Muscle of back (tissue), 13 donors: ENCODE data around the gene ZNF717. TPM values are rescaled to one million over a fixed set of nuclear protein-coding genes. Genes with fewer than 3 reads are reported as not detected.
"Not testable (repeated sequence)": the region's sequence is repeated elsewhere in the genome, so short reads cannot be mapped to it uniquely, and the experiment has no call there.

Experiments used
- DNase-seq, 3 donors: peaks; one replicate each; pipeline versions ENCODE4 v3.0.0 to v3.0.0-alpha.2; 2013
- long read RNA-seq, 9 donors: transcript quantifications; one replicate each; lab custom pipeline, GENCODE V29; 2026
- polyA plus RNA-seq, 10 donors: library from polyadenylated mRNA; unstranded; fragments of 120-200 nt; gene quantifications; one replicate each; pipeline ENCODE4 v1.2.1, GENCODE V29; 2013; ENCODE audit not compliant: insufficient read length in 10 of 10

ZNF717 gene
- 10 to 100 TPM in 3 of 10 donors, 1 to 10 TPM in 7; 6.6 to 11.6 (median 8.2) TPM for polyA plus RNA-seq
- long read RNA-seq, donor 1: 0 reads
- long read RNA-seq, donor 2: 0 reads
- long read RNA-seq, donor 3: 0 reads
- long read RNA-seq, donor 4: 0 reads
- long read RNA-seq, donor 5, partial matches to known transcripts: 0 of 1 reads
- long read RNA-seq, donor 5, other reads (novel, unspliced or antisense): 0 of 1 reads
- long read RNA-seq, donor 6: 0 reads
- long read RNA-seq, donor 7: 0 reads
- long read RNA-seq, donor 8: 0 reads
- long read RNA-seq, donor 9: 0 reads

DNA sequence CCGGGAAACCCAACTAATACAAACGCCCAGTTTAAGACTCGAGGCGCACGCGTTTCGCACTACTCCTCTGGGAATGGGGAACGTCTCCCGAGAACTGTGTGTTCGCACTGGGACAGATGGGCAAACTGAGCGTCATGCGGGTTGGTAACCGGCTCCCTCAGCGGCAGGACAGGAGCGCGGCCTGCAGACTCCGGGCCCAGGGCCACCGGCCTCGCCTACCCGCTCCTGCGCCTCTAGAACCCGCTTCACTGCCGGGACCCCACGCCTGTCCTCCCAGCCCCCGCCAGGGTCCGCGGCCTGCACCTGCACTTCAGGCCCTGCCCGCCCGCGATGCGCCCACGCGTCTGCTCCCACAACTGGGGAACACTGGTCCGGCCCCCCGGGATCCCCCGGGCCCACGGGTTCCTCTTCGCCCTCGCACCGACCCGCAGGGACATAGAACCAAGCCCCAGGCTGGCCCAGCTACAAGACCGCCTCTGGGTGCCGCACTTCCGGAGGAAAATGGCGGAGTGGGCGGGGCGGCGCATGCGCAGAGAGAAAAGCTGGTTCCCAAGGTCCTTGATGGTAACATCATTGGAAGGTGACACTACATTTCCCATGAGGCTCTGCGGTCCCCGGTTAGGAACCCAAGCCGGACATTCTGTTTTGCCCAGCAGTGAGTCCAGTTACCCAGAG is at the start of gene ZNF717:
Gene ZNF717, minus strand, starts transcription at position 469 of the 675 bp plus-strand sequence. CDS start 2,187 bp downstream, outside the sequence.
- peak; percentile 86 to 96 (median 92) for DNase-seq

DNA sequence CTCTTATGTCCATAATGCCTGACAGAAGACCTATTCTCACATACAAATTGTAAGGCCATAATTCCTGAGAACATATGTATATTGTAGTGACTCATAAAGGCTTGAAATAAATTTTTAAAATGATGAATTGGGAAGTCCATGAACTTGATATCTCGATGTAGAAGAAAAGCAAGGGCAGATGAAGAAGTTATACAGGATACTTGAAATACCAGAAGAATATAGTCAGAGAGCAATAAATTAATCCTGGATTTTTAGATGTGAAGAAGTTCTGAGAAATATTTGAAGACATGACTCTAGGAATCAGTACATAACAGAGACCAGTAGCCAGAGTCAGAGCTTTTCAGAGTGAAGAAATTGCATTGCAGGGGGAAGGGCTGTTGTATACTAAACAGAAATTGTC is 45.7 kb upstream of the ZNF717 start:
- DNase-seq: not testable (repeated sequence)

DNA sequence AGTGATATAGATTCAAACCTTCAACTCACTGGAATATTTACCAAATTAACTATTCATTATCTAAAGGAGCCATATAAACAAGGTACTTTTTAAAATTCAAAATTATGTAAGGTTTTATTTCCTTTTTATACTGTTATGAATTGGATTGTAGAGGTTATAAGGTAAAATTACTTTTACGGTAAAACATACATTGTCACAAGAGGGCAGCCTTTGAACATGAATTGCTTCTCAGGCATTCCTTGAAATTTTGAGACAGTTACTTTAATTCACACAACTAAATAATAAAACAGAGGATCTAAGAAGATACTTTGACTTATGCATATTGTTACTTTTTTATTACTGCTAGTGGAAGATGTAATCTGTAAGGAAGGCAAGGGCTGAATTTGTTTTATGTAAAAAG is 32.7 kb upstream of the ZNF717 start:
- DNase-seq: peak in 1 of 3 donors; percentile 4

DNA sequence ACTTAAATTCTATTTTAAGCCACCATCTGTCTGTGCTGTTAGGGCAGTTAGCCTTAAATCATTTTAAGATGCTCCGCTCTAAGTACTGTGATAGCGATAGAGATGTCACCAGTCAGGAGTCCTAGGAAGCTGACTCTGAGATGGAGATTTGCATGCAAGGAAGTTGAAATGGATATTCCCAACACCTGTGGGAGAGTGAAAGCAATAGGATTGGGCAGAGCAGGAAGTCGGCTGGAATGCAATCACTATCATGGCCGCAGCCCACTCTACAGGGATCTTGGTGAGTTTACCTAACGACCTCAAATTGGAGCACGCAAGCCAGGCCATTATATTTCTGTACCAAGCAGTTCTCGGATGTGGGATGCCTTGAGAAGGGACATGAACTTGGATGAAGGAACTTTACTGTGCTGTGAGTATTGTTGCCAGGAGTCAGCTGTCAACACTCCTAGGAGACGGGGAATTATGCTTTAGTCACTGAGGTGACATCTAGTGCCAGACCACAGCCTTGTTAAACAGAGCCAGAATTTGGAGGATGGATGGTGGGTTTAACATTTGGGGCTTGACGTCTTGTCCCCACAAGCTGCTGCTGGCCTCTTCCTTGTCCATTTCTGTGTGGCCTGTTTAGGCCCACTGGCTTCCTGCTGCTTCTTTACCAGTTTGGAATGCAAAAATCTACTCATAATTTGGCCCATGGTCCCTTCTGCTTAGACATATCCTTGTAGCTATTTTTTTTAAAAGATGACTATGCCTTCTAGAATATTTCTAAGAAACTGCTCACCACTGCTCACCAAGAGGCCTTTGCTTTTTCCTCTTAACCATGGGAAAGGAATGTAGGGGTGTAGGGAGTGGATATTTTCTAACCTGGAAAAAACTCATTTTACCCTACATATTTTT is 31.2 kb upstream of the ZNF717 start:
- DNase-seq: peak in 1 of 3 donors; percentile 33

DNA sequence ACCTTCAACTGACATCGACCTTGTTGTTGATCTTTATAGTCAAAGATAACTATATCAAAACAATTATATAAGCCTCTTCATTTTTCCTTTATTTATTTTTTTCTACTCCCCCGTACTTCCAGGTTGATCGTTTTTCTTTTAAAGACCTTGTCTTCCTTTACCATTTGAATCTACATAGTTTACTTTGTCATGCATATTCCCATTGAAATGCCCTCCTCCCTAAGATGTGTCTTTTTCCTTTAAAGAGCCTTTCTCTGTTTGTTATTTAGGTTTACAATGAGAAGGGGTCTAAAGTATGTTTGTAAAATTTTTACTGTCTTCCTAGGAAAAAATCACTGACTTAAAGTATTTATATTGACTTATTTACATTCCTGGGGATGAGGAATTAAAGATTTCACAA is 29.4 kb upstream of the ZNF717 start:
- no peak for DNase-seq

DNA sequence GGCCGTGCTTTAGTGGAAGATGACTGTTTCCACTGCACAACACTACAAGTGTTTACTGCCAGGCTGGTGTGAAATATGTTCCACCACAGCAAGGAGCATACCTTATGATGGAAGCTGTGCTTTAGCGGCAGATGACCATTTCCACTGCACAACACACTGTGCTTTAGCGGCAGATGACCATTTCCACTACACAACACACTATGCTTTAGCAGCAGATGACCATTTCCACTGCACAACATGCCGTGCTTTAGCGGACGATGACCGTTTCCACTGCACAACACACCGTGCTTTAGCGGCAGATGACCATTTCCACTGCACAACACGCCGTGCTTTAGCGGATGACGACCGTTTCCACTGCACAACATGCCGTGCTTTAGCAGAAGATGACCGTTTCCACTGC is 2.8 kb downstream of the ZNF717 start:
- DNase-seq: no peak

DNA sequence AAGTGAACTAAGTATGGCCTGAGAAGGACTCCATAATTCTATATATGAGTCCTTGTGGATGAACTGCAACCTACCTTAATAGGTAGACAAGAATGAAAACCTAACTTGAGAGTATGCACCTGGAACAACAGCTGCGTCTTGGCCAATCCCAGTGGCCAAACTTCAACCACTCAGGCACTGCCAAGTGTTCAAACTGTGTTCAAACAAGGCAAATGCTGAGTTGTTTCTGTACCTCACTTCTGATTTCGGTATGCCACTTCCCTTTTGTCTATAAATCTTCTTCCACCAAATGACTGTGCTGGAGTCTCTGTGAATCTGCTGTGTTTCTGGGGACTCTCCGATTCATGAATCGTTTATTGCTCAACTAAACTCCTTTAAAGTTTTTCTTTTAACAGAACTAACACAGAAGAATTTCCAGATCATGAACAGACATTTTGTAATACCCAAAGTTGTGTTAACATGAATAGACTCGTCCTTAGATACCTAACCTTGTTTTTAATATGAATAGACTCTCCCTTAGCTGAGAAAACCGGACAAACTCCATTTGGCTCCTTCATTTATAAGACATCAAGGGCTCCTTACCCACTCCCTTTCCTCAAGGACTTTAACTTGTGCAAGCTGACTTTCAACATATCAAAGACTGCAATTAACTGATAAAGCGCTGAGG is 4.1 kb downstream of the ZNF717 start:
- no peak for DNase-seq

DNA sequence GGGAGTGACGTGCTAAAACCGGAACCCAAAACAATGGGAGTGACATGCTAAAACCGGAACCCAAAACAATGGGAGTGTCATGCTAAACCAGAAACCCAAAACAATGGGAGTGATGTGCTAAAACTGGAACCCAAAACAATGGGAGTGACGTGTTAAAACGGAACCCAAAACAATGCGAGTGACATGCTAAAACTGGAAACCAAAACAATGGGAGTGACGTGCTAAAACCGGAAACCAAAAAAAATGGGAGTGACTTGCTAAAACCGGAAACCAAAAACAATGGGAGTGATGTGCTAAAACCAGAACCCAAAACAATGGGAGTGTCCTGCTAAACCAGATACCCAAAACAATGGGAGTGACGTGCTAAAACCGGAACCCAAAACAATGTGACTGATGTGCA is 7.6 kb downstream of the ZNF717 start:
- not testable (repeated sequence) for DNase-seq

DNA sequence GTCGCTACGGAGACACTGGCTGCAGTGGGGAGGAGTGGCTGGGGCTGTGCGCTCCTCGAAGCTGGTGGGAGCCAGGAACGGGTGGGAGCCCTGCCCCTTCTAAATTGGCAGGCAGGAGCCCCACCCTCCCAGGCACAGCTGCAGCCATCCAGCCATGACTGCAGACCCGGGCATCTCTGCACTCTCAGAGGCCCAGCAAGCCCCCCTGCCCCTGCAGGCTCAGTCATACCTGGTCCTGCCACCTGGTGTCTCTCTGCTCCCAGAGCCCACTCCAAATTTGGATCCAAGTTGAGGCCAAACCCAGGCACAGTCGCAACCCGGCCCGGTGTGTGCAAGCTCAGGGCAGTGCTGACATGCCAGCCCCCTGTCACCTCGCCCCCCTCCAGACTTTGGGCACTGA is 13.7 kb downstream of the ZNF717 start:
- not testable (repeated sequence) for DNase-seq

DNA sequence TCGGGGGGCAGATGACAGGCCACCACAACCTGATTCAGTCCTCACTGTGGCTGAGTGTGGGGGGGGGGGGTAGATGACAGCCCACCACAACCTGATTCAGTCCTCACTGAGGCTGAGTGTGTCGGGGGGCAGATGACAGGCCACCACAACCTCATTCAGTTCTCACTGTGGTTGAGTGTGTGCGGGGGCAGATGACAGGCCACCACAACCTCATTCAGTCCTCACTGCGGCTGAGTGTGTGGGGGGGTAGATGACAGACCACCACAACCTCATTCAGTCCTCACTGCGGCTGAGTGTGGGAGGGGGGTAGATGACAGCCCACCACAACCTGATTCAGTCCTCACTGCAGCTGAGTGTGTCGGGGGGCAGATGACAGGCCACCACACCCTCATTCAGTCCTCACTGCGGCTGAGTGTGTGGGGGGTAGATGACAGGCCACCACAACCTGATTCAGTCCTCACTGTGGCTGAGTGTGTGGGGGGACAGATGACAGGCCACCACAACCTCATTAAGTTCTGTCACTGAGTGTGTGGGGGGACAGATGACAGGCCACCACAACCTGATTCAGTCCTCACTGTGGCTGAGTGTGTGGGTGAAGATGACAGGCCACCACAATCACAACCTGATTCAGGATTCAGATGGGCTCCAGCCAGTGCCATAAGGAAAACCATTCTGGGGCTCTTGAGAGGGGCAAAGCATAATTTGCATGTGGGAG is 16.9 kb downstream of the ZNF717 start:
- no peak for DNase-seq

DNA sequence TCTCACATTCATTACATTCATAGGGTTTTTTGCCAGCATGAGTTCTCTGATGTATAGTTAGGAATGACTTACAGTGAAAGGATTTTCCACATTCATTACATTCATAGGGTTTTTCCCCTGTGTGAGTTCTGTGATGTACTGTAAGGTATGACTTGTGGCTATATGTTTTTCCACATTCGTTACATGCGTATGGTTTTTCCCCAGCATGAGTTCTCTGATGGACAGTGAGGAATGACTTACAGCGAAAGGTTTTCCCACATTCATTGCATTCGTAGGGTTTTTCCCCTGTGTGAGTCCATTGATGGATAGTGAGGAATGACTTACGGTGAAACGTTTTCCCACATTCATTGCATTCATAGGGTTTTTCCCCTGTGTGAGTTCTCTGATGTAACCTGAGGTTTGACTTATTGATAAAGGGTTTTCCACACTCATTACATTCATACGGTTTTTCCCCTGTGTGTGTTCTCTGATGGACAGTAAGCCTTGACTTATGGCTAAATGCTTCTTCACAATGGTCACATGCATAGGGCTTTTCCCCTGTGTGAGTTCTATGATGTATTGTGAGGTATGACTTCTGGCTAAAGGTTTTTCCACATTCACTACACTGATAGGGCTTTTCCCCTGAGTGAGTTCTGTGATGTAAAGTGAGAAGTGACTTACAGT is 47.4 kb downstream of the ZNF717 start:
- peak in 1 of 3 donors; percentile 3 for DNase-seq

DNA sequence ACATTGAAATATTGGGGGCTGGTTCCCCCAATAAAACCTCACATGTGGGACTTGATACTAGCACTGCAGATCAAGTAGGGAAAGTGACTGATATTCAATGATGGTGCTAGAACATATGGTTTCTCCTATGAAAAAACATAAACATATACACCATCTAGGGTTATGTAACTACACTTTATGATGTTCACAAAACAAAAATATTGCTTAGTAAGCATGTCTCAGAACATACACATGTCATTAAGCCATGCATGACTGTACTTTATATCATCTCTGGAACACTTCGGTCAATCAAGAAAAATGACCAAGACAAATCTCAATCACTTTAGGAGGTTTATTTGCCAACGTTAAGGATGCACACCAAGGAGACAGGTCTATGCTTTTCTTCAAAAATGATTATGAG is 57.4 kb downstream of the ZNF717 start:
- DNase-seq: no peak

DNA sequence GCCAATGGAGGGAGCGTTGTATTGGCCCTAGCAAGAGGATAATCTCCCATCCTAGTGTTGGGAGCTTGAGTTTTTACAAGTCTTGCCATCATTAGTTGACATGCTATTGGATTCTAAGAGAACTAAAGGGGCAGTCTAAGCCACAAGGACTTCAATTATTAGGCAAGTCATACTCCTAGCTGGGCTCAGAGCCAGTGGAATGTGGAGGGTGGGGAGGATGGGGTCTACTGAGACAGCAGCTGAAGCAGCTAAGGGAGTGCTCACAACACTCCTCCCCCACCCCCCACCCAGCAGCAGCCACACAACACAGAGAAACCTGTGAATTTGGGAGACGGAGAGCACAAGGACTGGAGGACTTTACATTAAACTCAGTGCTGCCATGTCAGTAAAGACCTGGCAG is 93.3 kb downstream of the ZNF717 start:
- DNase-seq: peak in 1 of 3 donors; percentile 2

DNA sequence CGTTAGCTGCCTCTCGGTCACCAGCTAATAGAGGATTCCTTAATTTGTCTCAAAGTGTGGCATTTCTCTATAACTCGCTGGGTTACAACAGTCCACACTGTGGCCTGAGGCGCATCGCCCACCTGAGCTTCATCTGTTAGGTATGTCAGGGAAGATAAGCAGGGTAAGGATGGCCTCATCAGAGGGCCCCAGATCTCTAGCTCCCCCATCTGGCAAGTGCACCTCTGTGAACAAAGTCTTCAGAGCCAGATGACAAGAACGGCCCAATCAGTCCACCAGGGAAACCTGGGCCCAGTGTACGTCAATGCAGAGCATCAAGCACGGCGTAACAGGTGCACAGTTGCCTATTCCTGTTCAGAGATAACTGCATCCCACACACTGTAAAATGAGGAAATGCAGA is 98.0 kb downstream of the ZNF717 start:
- no peak for DNase-seq

Other genes with a start within 250 kb of the ZNF717 start
- gene FRG2C, start 121.2 kb downstream of the ZNF717 start, polyA plus RNA-seq: under 1 TPM in 1 of 10 donors, not detected in 9; 0.12 TPM